Lung (tissue), 12 donors: ENCODE results near the gene INHBC. TPM values are rescaled to one million over a fixed set of nuclear protein-coding genes. Genes with fewer than 3 reads are reported as not detected.
"Not testable (repeated sequence)": the region's sequence is repeated elsewhere in the genome, so short reads cannot be mapped to it uniquely, and the experiment has no call there.

Experiments used
- ATAC-seq: fragments of 200-7000 bp; cut with Tn5 transposase; one replicate; pipeline ENCODE4 v1.9.1; 2020; ENCODE audit warnings: moderate number of reproducible peaks; ENCODE audit not compliant: insufficient read depth, low FRiP score
- DNase-seq, 3 donors: peaks; one replicate each; pipeline ENCODE4 v3.0.0-alpha.2; 2013 to 2017
- H3K27ac ChIP-seq, 2 donors: one replicate each; pipeline ENCODE4 v1.5.1; 2013; ENCODE audit warnings: mild to moderate bottlenecking in 2 of 2, moderate library complexity in 2 of 2, control low read depth in 1 of 2, inconsistent platforms in 1 of 2, low read depth in 1 of 2, low read length in 1 of 2
- H3K27me3 ChIP-seq, 3 donors: one replicate each; pipeline ENCODE4 v1.5.1; 2013; ENCODE audit warnings: low read length in 2 of 3; ENCODE audit not compliant: control insufficient read depth in 3 of 3, insufficient read depth in 3 of 3
- H3K36me3 ChIP-seq, 4 donors: one replicate each; pipeline ENCODE4 v1.5.1; 2013; ENCODE audit warnings: low read length in 4 of 4, mild to moderate bottlenecking in 1 of 4, moderate library complexity in 1 of 4; ENCODE audit not compliant: control insufficient read depth in 4 of 4, insufficient read depth in 4 of 4
- H3K4me1 ChIP-seq, 5 donors: one replicate each; pipeline ENCODE4 v1.5.1; 2013; ENCODE audit warnings: low read length in 5 of 5, mild to moderate bottlenecking in 2 of 5, moderate library complexity in 1 of 5; ENCODE audit not compliant: control insufficient read depth in 5 of 5, insufficient read depth in 5 of 5
- H3K4me3 ChIP-seq: one replicate; pipeline ENCODE4 v1.5.1; 2013; ENCODE audit warnings: mild to moderate bottlenecking, control low read depth, moderate library complexity
- H3K9ac ChIP-seq, 2 donors: one replicate each; pipeline ENCODE4 v1.5.1; 2013; ENCODE audit warnings: low read length in 2 of 2, control low read depth in 1 of 2; ENCODE audit not compliant: insufficient read depth in 1 of 2
- H3K9me3 ChIP-seq, 4 donors: one replicate each; pipeline ENCODE4 v1.5.1; 2013; ENCODE audit warnings: low read length in 3 of 4, mild to moderate bottlenecking in 1 of 4, moderate library complexity in 1 of 4; ENCODE audit not compliant: control insufficient read depth in 4 of 4, insufficient read depth in 3 of 4
- WGBS, 2 donors: extraction: QIAGEN DNeasy Blood & Tissue Kit; methylation state at CpG; one replicate each; pipeline ENCODE4 v1.1.7; 2013; 5-methylcytosine and 5-hydroxymethylcytosine counted together
- polyA plus RNA-seq, 2 donors: library from polyadenylated mRNA; stranded (reverse); fragments of 200-250 nt; gene quantifications; one replicate each; pipeline ENCODE4 v1.2.1, GENCODE V29; 2013
- total RNA-seq, 2 donors: library from RNA; depleted of rRNA in 1 of 2; stranded (reverse); fragments of >200 nt in 1 of 2; gene quantifications; one replicate each; pipeline ENCODE4 v1.2.1, GENCODE V29; 2014 to 2021
- TF ChIP-seq, protein P1 (sequence below): IDR thresholded peaks from 2 replicates; pipeline ENCODE4 v1.5.1; 2012; ENCODE audit warnings: mild to moderate bottlenecking; ENCODE audit errors: control extremely low read depth, extremely low read depth
- donor health status: control.
- donor health status: control.
- donor health status: Bipolar disorder and iron deficiency.
- donor health status: healthy.
- donor health status: DM: yes; HTN: yes; CAD: no.

INHBC gene
- total and polyA plus RNA-seq, 4 donors: 0.02 TPM; not detected in 3

DNA sequence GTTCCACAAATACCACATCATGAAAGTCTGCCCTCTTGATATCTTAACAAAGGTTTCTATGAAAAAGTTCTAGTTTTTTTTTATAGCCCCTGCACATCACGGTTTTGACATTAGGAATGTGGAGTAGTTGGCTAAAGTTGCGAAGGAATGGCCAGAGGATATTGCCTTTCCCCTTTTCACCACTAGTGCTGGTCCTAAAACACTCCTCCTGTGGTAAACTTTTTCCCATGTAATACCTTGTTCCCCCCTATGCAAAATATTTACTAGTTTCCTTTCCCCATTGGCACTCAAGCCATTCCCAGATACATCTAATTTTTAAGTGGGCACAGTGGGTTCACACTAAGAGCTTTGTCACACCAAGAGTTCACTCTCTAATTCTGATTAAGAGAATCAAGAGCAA, 37.1 kb upstream of the INHBC start:
- Histone ChIP-seq H3K4me1 (no peaks in the 10 kb centered on the region), H3K4me3 (no peak overlapping the region), H3K27ac (no peak overlapping the region), H3K9me3 (no peaks in the 10 kb centered on the region), H3K36me3 (peaks cover 0 to 6% (median 2%) of the 10 kb centered on the region in 4 donors), H3K27me3 (no peaks in the 10 kb centered on the region), H3K9ac (no peak overlapping the region)
- ATAC-seq (no peak), DNase-seq (no peak)
- whole genome bisulfite sequencing, 2 donors: 78 to 83% methylated on average over 2 of the region's 2 CpGs
- TF ChIP-seq, protein P1, sequence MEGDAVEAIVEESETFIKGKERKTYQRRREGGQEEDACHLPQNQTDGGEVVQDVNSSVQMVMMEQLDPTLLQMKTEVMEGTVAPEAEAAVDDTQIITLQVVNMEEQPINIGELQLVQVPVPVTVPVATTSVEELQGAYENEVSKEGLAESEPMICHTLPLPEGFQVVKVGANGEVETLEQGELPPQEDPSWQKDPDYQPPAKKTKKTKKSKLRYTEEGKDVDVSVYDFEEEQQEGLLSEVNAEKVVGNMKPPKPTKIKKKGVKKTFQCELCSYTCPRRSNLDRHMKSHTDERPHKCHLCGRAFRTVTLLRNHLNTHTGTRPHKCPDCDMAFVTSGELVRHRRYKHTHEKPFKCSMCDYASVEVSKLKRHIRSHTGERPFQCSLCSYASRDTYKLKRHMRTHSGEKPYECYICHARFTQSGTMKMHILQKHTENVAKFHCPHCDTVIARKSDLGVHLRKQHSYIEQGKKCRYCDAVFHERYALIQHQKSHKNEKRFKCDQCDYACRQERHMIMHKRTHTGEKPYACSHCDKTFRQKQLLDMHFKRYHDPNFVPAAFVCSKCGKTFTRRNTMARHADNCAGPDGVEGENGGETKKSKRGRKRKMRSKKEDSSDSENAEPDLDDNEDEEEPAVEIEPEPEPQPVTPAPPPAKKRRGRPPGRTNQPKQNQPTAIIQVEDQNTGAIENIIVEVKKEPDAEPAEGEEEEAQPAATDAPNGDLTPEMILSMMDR: no peak

DNA sequence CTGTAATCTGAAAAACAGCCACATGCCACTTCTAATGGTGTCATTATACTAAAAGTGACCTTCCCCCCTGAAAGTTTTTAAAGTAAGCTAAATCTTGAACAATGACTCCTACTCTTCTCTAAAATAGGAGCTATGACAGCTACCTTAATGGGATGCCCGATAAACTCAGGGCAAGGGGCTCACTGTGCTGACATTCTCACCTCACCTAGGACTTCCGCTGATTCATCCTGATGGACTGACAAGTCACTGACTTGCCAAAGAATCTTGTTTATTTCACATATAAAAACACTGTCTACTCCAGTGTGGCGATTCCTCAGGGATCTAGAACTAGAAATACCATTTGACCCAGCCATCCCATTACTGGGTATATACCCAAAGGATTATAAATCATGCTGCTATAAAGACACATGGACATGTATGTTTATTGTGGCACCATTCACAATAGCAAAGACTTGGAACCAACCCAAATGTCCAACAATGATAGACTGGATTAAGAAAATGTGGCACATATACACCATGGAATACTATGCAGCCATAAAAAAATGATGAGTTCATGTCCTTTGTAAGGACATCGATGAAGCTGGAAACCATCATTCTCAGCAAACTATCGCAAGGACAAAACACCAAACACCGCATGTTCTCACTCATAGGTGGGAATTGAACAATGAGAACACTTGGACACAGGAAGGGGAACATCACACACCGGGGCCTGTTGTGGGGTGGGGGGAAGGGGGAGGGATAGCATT, 34.7 kb upstream of the INHBC start:
- ATAC-seq, DNase-seq, H3K36me3 ChIP-seq, H3K4me3 ChIP-seq, H3K9ac ChIP-seq, H3K4me1 ChIP-seq, H3K27ac ChIP-seq, H3K27me3 ChIP-seq, H3K9me3 ChIP-seq: not testable (repeated sequence)
- whole genome bisulfite sequencing, 2 donors: 94 to 95% methylated on average over 6 of the region's 7 CpGs

DNA sequence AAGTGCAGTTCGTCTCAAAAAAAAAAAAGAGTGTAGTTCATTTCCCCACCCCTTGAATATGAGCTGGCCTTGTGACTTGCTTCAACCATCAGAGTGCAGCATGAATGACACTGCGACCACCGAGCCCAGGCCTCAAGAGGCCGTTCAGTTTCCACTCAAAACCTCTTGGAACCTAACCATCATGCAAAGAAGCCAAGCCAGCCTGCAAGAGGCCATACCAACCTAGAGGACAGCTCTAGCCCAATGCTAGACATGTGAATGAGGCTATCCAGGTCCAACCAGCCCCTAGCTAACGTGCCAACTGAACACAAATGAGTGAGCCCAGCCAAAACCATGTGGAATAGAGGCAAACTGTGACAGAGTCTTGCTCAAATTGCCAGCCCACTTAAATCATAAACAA, 33.4 kb upstream of the INHBC start:
- H3K27me3 ChIP-seq: no peaks in the 10 kb centered on the region
- ATAC-seq (no peak), DNase-seq (no peak)
- no peak overlapping the region for H3K4me3 ChIP-seq
- no peaks in the 10 kb centered on the region for H3K4me1 ChIP-seq
- H3K27ac ChIP-seq: no peak overlapping the region
- H3K9me3 ChIP-seq: no peaks in the 10 kb centered on the region
- TF ChIP-seq, protein P1: no peak
- H3K9ac ChIP-seq: no peak overlapping the region
- H3K36me3 ChIP-seq: no peaks in the 10 kb centered on the region
- WGBS, 2 donors: 77 to 79% methylated on average over 5 of the region's 5 CpGs

GRCh38 chr12:57402156-57402555, 32.4 kb upstream of the INHBC start:
- not testable (repeated sequence) for H3K4me3 ChIP-seq, H3K36me3 ChIP-seq, H3K9ac ChIP-seq, H3K27ac ChIP-seq, H3K9me3 ChIP-seq, H3K27me3 ChIP-seq, ATAC-seq, DNase-seq, H3K4me1 ChIP-seq
- WGBS, 2 donors: 91 to 96% methylated on average over 4 of the region's 4 CpGs
